Stimulated activated CD4-positive, alpha-beta T cell treated with anti-CD3 and anti-CD28 coated beads, Interleukin-1b, Interleukin-23, amount 100 ng/mL, for 4 hours (primary cell): ENCODE measurements around the gene SPATA22.
"Not testable (repeated sequence)": the region's sequence is repeated elsewhere in the genome, so short reads cannot be mapped to it uniquely, and the experiment has no call there.

Experiments
- DNase-seq, 2 donors: peaks; one replicate each; pipeline ENCODE4 v3.0.0-alpha.2; 2020; ENCODE audit warnings: low read depth in 2 of 2

Gene SPATA22

GRCh38 chr17:3472137-3472536 lies 518 bp upstream of the SPATA22 start:
- no peak for DNase-seq

- DNase-seq: no peak
These were observed 2.1 kb downstream of the SPATA22 start for GRCh38 chr17:3469529-3469928.

- not testable (repeated sequence) for DNase-seq
These were observed 5.3 kb downstream of the SPATA22 start for GRCh38 chr17:3466355-3466754.

- no peak for DNase-seq
These were observed 23.5 kb downstream of the SPATA22 start for GRCh38 chr17:3448059-3448665.

- no peak for DNase-seq
These were observed 24.0 kb downstream of the SPATA22 start for GRCh38 chr17:3447625-3448024.

- DNase-seq: no peak
These were observed 31.2 kb downstream of the SPATA22 start for GRCh38 chr17:3440451-3440850.

- no peak for DNase-seq
These were observed 33.3 kb downstream of the SPATA22 start for GRCh38 chr17:3438368-3438767.

GRCh38 chr17:3433741-3434140 lies 37.9 kb downstream of the SPATA22 start, which contains the start of gene OR1E2:
Gene OR1E2 (minus strand): TSS chr17:3433841. CDS start chr17:3433841, 0 bp downstream.
- DNase-seq: no peak

- not testable (repeated sequence) for DNase-seq
These were observed 38.4 kb downstream of the SPATA22 start for GRCh38 chr17:3433215-3433614.

- no peak for DNase-seq
These were observed 53.4 kb downstream of the SPATA22 start for GRCh38 chr17:3418222-3418621.

GRCh38 chr17:3415610-3416009 lies 56.0 kb downstream of the SPATA22 start:
- DNase-seq: no peak

GRCh38 chr17:3412216-3412615 lies 59.4 kb downstream of the SPATA22 start:
- not testable (repeated sequence) for DNase-seq

GRCh38 chr17:3411070-3411469 lies 60.5 kb downstream of the SPATA22 start, which contains the start of gene OR3A3:
Gene OR3A3 (plus strand): TSS chr17:3411370.
- no peak for DNase-seq

- DNase-seq: not testable (repeated sequence)
These were observed 67.8 kb downstream of the SPATA22 start for GRCh38 chr17:3403856-3404255.

- DNase-seq: no peak
These were observed 69.8 kb downstream of the SPATA22 start for GRCh38 chr17:3401786-3402185.

GRCh38 chr17:3400055-3400454 lies 71.6 kb downstream of the SPATA22 start:
- no peak for DNase-seq

- no peak for DNase-seq
These were observed 73.3 kb downstream of the SPATA22 start, which contains the start of gene OR1E1 for GRCh38 chr17:3398310-3398709. Gene OR1E1 (minus strand): TSS chr17:3398410. CDS start chr17:3398410, 0 bp downstream.

GRCh38 chr17:3397801-3398200 lies 73.8 kb downstream of the SPATA22 start:
- DNase-seq: not testable (repeated sequence)
